Natural killer cell (primary cell): Measurements from ENCODE around the gene ZC3H6. TPM values are rescaled to one million over a fixed set of nuclear protein-coding genes. Genes with fewer than 3 reads are reported as not detected.

Source experiments
- ATAC-seq, 3 donors: fragments of 150-1000 bp in 2 of 3; fragments of 200-7000 bp in 1 of 3; cut with Tn5 transposase; 1 replicate in 1 of 3; 2 replicates in 2 of 3; pipeline ENCODE4 v1.10.0; 2021; ENCODE audit warnings: mild to moderate bottlenecking in 2 of 3, moderate library complexity in 2 of 3
- DNase-seq, 2 donors: peaks; one replicate each; pipeline versions ENCODE4 v3.0.0 to v3.0.0-alpha.2; 2013 to 2021; ENCODE audit warnings: mixed read lengths in 1 of 2
- H3K27ac ChIP-seq: one replicate; pipeline ENCODE4 v1.5.1; 2013; ENCODE audit warnings: mild to moderate bottlenecking, low read length
- H3K27me3 ChIP-seq: one replicate; pipeline ENCODE4 v1.6.1; 2013; ENCODE audit warnings: low read length; ENCODE audit not compliant: control insufficient read depth, insufficient read depth
- H3K36me3 ChIP-seq: one replicate; pipeline ENCODE4 v1.6.1; 2013; ENCODE audit warnings: low read length; ENCODE audit not compliant: control insufficient read depth, insufficient read depth
- H3K4me1 ChIP-seq: one replicate; pipeline ENCODE4 v1.6.1; 2013; ENCODE audit warnings: low read length; ENCODE audit not compliant: control insufficient read depth, insufficient read depth
- H3K4me3 ChIP-seq: one replicate; pipeline ENCODE4 v1.5.1; 2013; ENCODE audit warnings: low read length
- H3K9me3 ChIP-seq: one replicate; pipeline ENCODE4 v1.6.1; 2013; ENCODE audit warnings: low read length; ENCODE audit not compliant: control insufficient read depth, insufficient read depth
- H3K27ac Mint-ChIP-seq, 2 donors: one replicate each; pipeline ENCODE4 v1.8.0; 2022; ENCODE audit warnings: mild to moderate bottlenecking in 2 of 2, mixed read lengths in 2 of 2, moderate library complexity in 1 of 2
- H3K27me3 Mint-ChIP-seq, 2 donors: one replicate each; pipeline ENCODE4 v1.8.0; 2022; ENCODE audit warnings: low read depth in 2 of 2, mixed read lengths in 2 of 2
- H3K36me3 Mint-ChIP-seq: one replicate; pipeline ENCODE4 v1.8.0; 2022; ENCODE audit warnings: mixed read lengths
- H3K4me1 Mint-ChIP-seq, 2 donors: one replicate each; pipeline ENCODE4 v1.8.0; 2022; ENCODE audit warnings: mixed read lengths in 2 of 2
- H3K4me3 Mint-ChIP-seq: one replicate; pipeline ENCODE4 v1.8.0; 2022; ENCODE audit warnings: mild to moderate bottlenecking, moderate library complexity, mixed read lengths
- H3K9me3 Mint-ChIP-seq, 2 donors: one replicate each; pipeline ENCODE4 v1.8.0; 2022; ENCODE audit warnings: mixed read lengths in 2 of 2
- WGBS: methylation state at CpG from one replicate; pipeline ENCODE4 v1.1.7; 2013; ENCODE audit warnings: missing lambda C conversion rate; ENCODE audit not compliant: insufficient coverage; 5-methylcytosine and 5-hydroxymethylcytosine counted together
- intact Hi-C: fragments of 100-400 bp; cut with micrococcal nuclease; formaldehyde crosslinking; loops from one replicate; pipeline ENCODE4 v1.14.2; 2022
- total RNA-seq, 4 donors: library from RNA; stranded (reverse); fragments of 120-200 nt in 1 of 4; gene quantifications; one replicate each; pipeline versions ENCODE4 v1.2.3 to v1.2.4, GENCODE V29; 2013 to 2022
- TF ChIP-seq, protein P1 (sequence below): fragments of 200-600 bp; IDR thresholded peaks from one replicate; pipeline ENCODE4 v1.8.0; 2022; ENCODE audit warnings: antibody characterized with exemption

ZC3H6 gene
- total RNA-seq, 3 donors from 2014 or later (not counting 1 experiment from before 2014, with no cell fraction given), result 13.1 to 17.3 (median 15.3) TPM

- H3K9me3 Mint-ChIP-seq, result no peaks in the 10 kb centered on the region
- 96% methylated on average over 2 of the region's 5 CpGs for WGBS
- H3K9me3 ChIP-seq, result no peaks in the 10 kb centered on the region
- ATAC-seq (no peak), DNase-seq (no peak)
- H3K27me3 ChIP-seq, result no peaks in the 10 kb centered on the region
- intact Hi-C loops, result no loop called here
- no peaks in the 10 kb centered on the region for H3K4me1 ChIP-seq
- H3K27ac ChIP-seq, result no peak overlapping the region
- no peaks in the 10 kb centered on the region for H3K36me3 Mint-ChIP-seq
- no peak overlapping the region for H3K4me3 Mint-ChIP-seq
- H3K4me1 Mint-ChIP-seq, result peaks cover 0 to 6% of the 10 kb centered on the region in 2 donors
- no peak overlapping the region for H3K27ac Mint-ChIP-seq
- H3K27me3 Mint-ChIP-seq, result no peaks in the 10 kb centered on the region
- TF ChIP-seq, protein P1, sequence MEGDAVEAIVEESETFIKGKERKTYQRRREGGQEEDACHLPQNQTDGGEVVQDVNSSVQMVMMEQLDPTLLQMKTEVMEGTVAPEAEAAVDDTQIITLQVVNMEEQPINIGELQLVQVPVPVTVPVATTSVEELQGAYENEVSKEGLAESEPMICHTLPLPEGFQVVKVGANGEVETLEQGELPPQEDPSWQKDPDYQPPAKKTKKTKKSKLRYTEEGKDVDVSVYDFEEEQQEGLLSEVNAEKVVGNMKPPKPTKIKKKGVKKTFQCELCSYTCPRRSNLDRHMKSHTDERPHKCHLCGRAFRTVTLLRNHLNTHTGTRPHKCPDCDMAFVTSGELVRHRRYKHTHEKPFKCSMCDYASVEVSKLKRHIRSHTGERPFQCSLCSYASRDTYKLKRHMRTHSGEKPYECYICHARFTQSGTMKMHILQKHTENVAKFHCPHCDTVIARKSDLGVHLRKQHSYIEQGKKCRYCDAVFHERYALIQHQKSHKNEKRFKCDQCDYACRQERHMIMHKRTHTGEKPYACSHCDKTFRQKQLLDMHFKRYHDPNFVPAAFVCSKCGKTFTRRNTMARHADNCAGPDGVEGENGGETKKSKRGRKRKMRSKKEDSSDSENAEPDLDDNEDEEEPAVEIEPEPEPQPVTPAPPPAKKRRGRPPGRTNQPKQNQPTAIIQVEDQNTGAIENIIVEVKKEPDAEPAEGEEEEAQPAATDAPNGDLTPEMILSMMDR, result no peak
- no peaks in the 10 kb centered on the region for H3K36me3 ChIP-seq
- H3K4me3 ChIP-seq, result no peak overlapping the region
Measured at GRCh38 chr2:112295407-112296078, 20.1 kb downstream of the ZC3H6 start.

GRCh38 chr2:112296407-112296806 lies 21.0 kb downstream of the ZC3H6 start:
- TF ChIP-seq, protein P1, result no peak

GRCh38 chr2:112301171-112301584 lies 25.8 kb downstream of the ZC3H6 start:
- peaks cover 17% of the 10 kb centered on the region for H3K36me3 ChIP-seq
- Mint-ChIP-seq H3K9me3 (no peaks in the 10 kb centered on the region), H3K4me3 (no peak overlapping the region), H3K4me1 (peaks cover 0 to 6% of the 10 kb centered on the region in 2 donors), H3K27me3 (no peaks in the 10 kb centered on the region), H3K27ac (no peak overlapping the region), H3K36me3 (peaks cover 7% of the 10 kb centered on the region)
- intact Hi-C loops, result no loop called here
- H3K9me3 ChIP-seq, result no peaks in the 10 kb centered on the region
- TF ChIP-seq, protein P1, result no peak
- no peaks in the 10 kb centered on the region for H3K4me1 ChIP-seq
- no peak for ATAC-seq
- no peaks in the 10 kb centered on the region for H3K27me3 ChIP-seq
- no peak overlapping the region for H3K27ac ChIP-seq
- no peak overlapping the region for H3K4me3 ChIP-seq
- DNase-seq, result no peak

More at GRCh38 chr2:112296407-112296806, 21.0 kb downstream of the ZC3H6 start:
- Histone ChIP-seq H3K36me3 (peaks cover 3% of the 10 kb centered on the region), H3K4me3 (no peak overlapping the region), H3K4me1 (no peaks in the 10 kb centered on the region), H3K27me3 (no peaks in the 10 kb centered on the region), H3K27ac (no peak overlapping the region), H3K9me3 (no peaks in the 10 kb centered on the region)
- no peak for DNase-seq
- Mint-ChIP-seq H3K27ac (no peak overlapping the region), H3K36me3 (no peaks in the 10 kb centered on the region), H3K4me3 (no peak overlapping the region), H3K27me3 (no peaks in the 10 kb centered on the region), H3K4me1 (peaks cover 0 to 6% of the 10 kb centered on the region in 2 donors), H3K9me3 (no peaks in the 10 kb centered on the region)
- ATAC-seq, result no peak
- intact Hi-C loops, result no loop called here
- 88% methylated on average over 1 of the region's 2 CpGs for WGBS

DNA sequence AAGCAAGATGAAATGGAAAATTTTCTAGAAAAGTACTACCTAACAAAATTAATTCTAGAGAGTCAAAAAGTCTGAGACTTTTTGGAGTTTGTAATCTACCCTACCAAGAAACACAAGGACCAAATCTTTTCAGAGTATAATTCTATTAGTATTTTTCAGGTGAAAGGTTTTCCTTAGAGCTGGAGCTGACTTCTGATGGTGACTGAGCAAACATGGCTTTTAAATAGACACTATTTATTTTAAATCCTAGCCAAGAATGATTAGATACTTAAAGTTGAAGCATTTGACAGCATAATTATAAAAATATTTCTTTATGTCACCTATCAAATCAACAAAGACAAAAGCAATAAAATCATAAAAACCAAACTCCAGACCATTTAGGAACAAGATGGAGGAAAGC lies 26.6 kb downstream of the ZC3H6 start:
- H3K27me3 Mint-ChIP-seq, result no peaks in the 10 kb centered on the region
- DNase-seq (no peak), ATAC-seq (no peak)
- Histone ChIP-seq H3K4me3 (no peak overlapping the region), H3K4me1 (no peaks in the 10 kb centered on the region), H3K36me3 (peaks cover 18% of the 10 kb centered on the region), H3K27me3 (no peaks in the 10 kb centered on the region), H3K27ac (no peak overlapping the region), H3K9me3 (no peaks in the 10 kb centered on the region)
- no peak overlapping the region for H3K4me3 Mint-ChIP-seq
- H3K4me1 Mint-ChIP-seq, result peaks cover 0 to under 1% of the 10 kb centered on the region in 2 donors
- H3K36me3 Mint-ChIP-seq, result peaks cover 14% of the 10 kb centered on the region
- no peaks in the 10 kb centered on the region for H3K9me3 Mint-ChIP-seq
- intact Hi-C loops, result no loop called here
- TF ChIP-seq, protein P1, result no peak
- no peak overlapping the region for H3K27ac Mint-ChIP-seq
